Loucy (cell line): ENCODE data around the gene FASTKD3.

ENCODE experiments used
- CTCF ChIP-seq: fragments of 200-600 bp; sonication (generic); conservative IDR thresholded peaks from 2 replicates; pipeline ENCODE4 v1.5.1; 2014; ENCODE audit warnings: mild to moderate bottlenecking, antibody characterized with exemption, low read length
- EZH2phosphoT487 ChIP-seq: fragments of 200-600 bp; IDR thresholded peaks from 2 replicates; pipeline ENCODE4 v1.6.1; 2018; ENCODE audit warnings: antibody characterized with exemption, mild to moderate bottlenecking, moderate library complexity, borderline replicate concordance

- TF ChIP-seq CTCF (no peak), EZH2phosphoT487 (no peak)
These were observed 45.2 kb downstream of the FASTKD3 start for GRCh38 chr5:7823594-7823993.
